NCI-H128 (cell line): ENCODE results near the gene SYNGR2.

ENCODE experiments used
- DNase-seq: peaks from one replicate; lab custom pipeline; 2025; ENCODE audit not compliant: unreplicated experiment; lab: John Stamatoyannopoulos, UW

Gene SYNGR2

GRCh38 chr17:78168242-78168902, at the start of gene SYNGR2:
TSS of gene SYNGR2 (plus strand) at chr17:78168581. CDS start at chr17:78168617, 36 bp downstream.
- DNase-seq = peak; percentile 67

- DNase-seq = no peak
Observed at GRCh38 chr17:78118801-78119241, 49.6 kb upstream of the SYNGR2 start.

- no peak for DNase-seq
Observed at GRCh38 chr17:78120537-78120936, 47.8 kb upstream of the SYNGR2 start.

GRCh38 chr17:78120971-78121800, 47.2 kb upstream of the SYNGR2 start:
- no peak for DNase-seq

GRCh38 chr17:78121801-78122215, 46.6 kb upstream of the SYNGR2 start:
- no peak for DNase-seq

- no peak for DNase-seq
Observed at GRCh38 chr17:78122216-78122930, 46.0 kb upstream of the SYNGR2 start.

GRCh38 chr17:78122931-78123249, 45.5 kb upstream of the SYNGR2 start:
- DNase-seq = no peak

GRCh38 chr17:78123258-78123929, 45.0 kb upstream of the SYNGR2 start:
- no peak for DNase-seq

- DNase-seq = no peak
Observed at GRCh38 chr17:78124081-78124835, 44.1 kb upstream of the SYNGR2 start.

- no peak for DNase-seq
Observed at GRCh38 chr17:78124836-78125137, 43.6 kb upstream of the SYNGR2 start.

GRCh38 chr17:78125138-78125913, 43.1 kb upstream of the SYNGR2 start:
- DNase-seq = no peak

GRCh38 chr17:78125976-78126894, 42.1 kb upstream of the SYNGR2 start:
- DNase-seq = no peak

- no peak for DNase-seq
Observed at GRCh38 chr17:78126895-78127238, 41.5 kb upstream of the SYNGR2 start.

- DNase-seq = no peak
Observed at GRCh38 chr17:78127239-78127887, 41.0 kb upstream of the SYNGR2 start.

GRCh38 chr17:78127888-78128550, 40.4 kb upstream of the SYNGR2 start:
- DNase-seq = no peak

- no peak for DNase-seq
Observed at GRCh38 chr17:78128551-78129350, 39.6 kb upstream of the SYNGR2 start, which contains the start of gene TMC6. TSS of gene TMC6 (minus strand) at chr17:78128755. CDS start at chr17:78126832, 1,923 bp downstream.
